ENCODE results near the gene INPP1. TPM values are rescaled to one million over a fixed set of nuclear protein-coding genes. Genes with fewer than 3 reads are reported as not detected.

INPP1 gene
- total RNA-seq, 1 experiment from 2014 or later = 23.2 TPM

- POLR2A ChIA-PET = no interaction called here
- H3K4me1 ChIP-seq = peaks cover 23% of the 10 kb centered on the region
- H3K27me3 ChIP-seq (replicated peaks; ENCODE audit: control insufficient read depth, insufficient read depth, low read length) = no peaks in the 10 kb centered on the region
- H3K27ac Mint-ChIP-seq (ENCODE audit: unreplicated experiment) = no peak overlapping the region
- no peak for DNase-seq
- no peak overlapping the region for H3K4me3 Mint-ChIP-seq (ENCODE audit: unreplicated experiment)
- no peaks in the 10 kb centered on the region for H3K36me3 Mint-ChIP-seq (ENCODE audit: insufficient read depth, unreplicated experiment)
- CTCF ChIA-PET = no interaction called here
- BruUV-seq (replicated peaks) = no TSS peak
- TF ChIP-seq, protein P1, sequence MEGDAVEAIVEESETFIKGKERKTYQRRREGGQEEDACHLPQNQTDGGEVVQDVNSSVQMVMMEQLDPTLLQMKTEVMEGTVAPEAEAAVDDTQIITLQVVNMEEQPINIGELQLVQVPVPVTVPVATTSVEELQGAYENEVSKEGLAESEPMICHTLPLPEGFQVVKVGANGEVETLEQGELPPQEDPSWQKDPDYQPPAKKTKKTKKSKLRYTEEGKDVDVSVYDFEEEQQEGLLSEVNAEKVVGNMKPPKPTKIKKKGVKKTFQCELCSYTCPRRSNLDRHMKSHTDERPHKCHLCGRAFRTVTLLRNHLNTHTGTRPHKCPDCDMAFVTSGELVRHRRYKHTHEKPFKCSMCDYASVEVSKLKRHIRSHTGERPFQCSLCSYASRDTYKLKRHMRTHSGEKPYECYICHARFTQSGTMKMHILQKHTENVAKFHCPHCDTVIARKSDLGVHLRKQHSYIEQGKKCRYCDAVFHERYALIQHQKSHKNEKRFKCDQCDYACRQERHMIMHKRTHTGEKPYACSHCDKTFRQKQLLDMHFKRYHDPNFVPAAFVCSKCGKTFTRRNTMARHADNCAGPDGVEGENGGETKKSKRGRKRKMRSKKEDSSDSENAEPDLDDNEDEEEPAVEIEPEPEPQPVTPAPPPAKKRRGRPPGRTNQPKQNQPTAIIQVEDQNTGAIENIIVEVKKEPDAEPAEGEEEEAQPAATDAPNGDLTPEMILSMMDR (IDR thresholded peaks at IDR 0.05; ENCODE audit: insufficient read depth in 1 of 2, low read depth in 1 of 2, low read length in 1 of 2, severe bottlenecking in 1 of 2, unreplicated experiment in 1 of 2) = no peak
- no peaks in the 10 kb centered on the region for H3K9me3 ChIP-seq
- no peak overlapping the region for H3K4me3 ChIP-seq (ENCODE audit: low read depth, low read length)
- no peaks in the 10 kb centered on the region for H3K27me3 Mint-ChIP-seq (ENCODE audit: insufficient read depth, unreplicated experiment)
- peaks cover 16% of the 10 kb centered on the region for H3K4me1 Mint-ChIP-seq (ENCODE audit: low read depth, unreplicated experiment)
- no peaks in the 10 kb centered on the region for H3K36me3 ChIP-seq (ENCODE audit: control insufficient read depth, insufficient read depth, low read length)
- intact Hi-C loops (cut with micrococcal nuclease; ENCODE audit: unreplicated experiment) = no loop called here
- H3K9me3 Mint-ChIP-seq (ENCODE audit: unreplicated experiment) = no peaks in the 10 kb centered on the region
These were observed 7.0 kb upstream of the INPP1 start for GRCh38 chr2:190336420-190336819.

GRCh38 chr2:190338453-190338852 is 4.9 kb upstream of the INPP1 start:
- Histone ChIP-seq H3K4me1 (peaks cover 23% of the 10 kb centered on the region), H3K9me3 (no peaks in the 10 kb centered on the region), H3K36me3 (ENCODE audit: control insufficient read depth, insufficient read depth, low read length) (no peaks in the 10 kb centered on the region), H3K4me3 (ENCODE audit: low read depth, low read length) (no peak overlapping the region), H3K27me3 (replicated peaks; ENCODE audit: control insufficient read depth, insufficient read depth, low read length) (no peaks in the 10 kb centered on the region)
- TF ChIP-seq, protein P1 (IDR thresholded peaks at IDR 0.05; ENCODE audit: insufficient read depth in 1 of 2, low read depth in 1 of 2, low read length in 1 of 2, severe bottlenecking in 1 of 2, unreplicated experiment in 1 of 2) = no peak
- no peaks in the 10 kb centered on the region for H3K27me3 Mint-ChIP-seq (ENCODE audit: insufficient read depth, unreplicated experiment)
- ChIA-PET CTCF (interaction anchor here (1.1 kb wide), 1 partner anchor 19 kb away, joined by 3 read pairs; the partner anchor contains the start of gene HIBCH), POLR2A (no interaction called here)
- no peaks in the 10 kb centered on the region for H3K9me3 Mint-ChIP-seq (ENCODE audit: unreplicated experiment)
- no TSS peak for BruUV-seq (replicated peaks)
- H3K27ac Mint-ChIP-seq (ENCODE audit: unreplicated experiment) = no peak overlapping the region
- H3K4me1 Mint-ChIP-seq (ENCODE audit: low read depth, unreplicated experiment) = peaks cover 16% of the 10 kb centered on the region
- no peak overlapping the region for H3K4me3 Mint-ChIP-seq (ENCODE audit: unreplicated experiment)
- H3K36me3 Mint-ChIP-seq (ENCODE audit: insufficient read depth, unreplicated experiment) = no peaks in the 10 kb centered on the region
- DNase-seq = no peak
- intact Hi-C loops (cut with micrococcal nuclease; ENCODE audit: unreplicated experiment) = no loop called here

DNA sequence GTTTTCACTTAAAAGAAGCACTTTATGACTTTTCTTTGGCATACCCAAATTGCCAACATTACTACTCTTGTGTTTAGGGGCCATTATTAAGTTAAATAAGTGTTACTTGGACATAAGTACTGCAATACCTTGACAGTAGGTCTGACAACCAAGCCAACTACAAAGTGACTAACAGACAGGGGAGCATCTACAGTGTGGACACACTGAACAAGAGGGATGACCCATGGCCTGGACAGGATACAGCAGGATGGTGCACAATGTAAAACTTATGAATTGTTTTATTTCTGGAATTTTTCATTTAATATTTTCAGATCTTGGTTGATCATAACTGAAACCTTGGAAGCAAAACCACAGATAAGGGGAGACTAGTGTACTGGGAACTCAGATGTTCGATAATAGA is 4.0 kb upstream of the INPP1 start:
- ChIA-PET POLR2A (no interaction called here), CTCF (no interaction called here)
- Histone ChIP-seq H3K27me3 (replicated peaks; ENCODE audit: control insufficient read depth, insufficient read depth, low read length) (no peaks in the 10 kb centered on the region), H3K9me3 (no peaks in the 10 kb centered on the region), H3K36me3 (ENCODE audit: control insufficient read depth, insufficient read depth, low read length) (no peaks in the 10 kb centered on the region), H3K4me3 (ENCODE audit: low read depth, low read length) (no peak overlapping the region), H3K4me1 (peaks cover 13% of the 10 kb centered on the region)
- no peaks in the 10 kb centered on the region for H3K27me3 Mint-ChIP-seq (ENCODE audit: insufficient read depth, unreplicated experiment)
- H3K36me3 Mint-ChIP-seq (ENCODE audit: insufficient read depth, unreplicated experiment) = peaks cover 6% of the 10 kb centered on the region
- BruUV-seq (replicated peaks) = no TSS peak
- intact Hi-C loops (cut with micrococcal nuclease; ENCODE audit: unreplicated experiment) = no loop called here
- no peak overlapping the region for H3K4me3 Mint-ChIP-seq (ENCODE audit: unreplicated experiment)
- H3K27ac Mint-ChIP-seq (ENCODE audit: unreplicated experiment) = no peak overlapping the region
- TF ChIP-seq, protein P1 (IDR thresholded peaks at IDR 0.05; ENCODE audit: insufficient read depth in 1 of 2, low read depth in 1 of 2, low read length in 1 of 2, severe bottlenecking in 1 of 2, unreplicated experiment in 1 of 2) = no peak
- peaks cover 15% of the 10 kb centered on the region for H3K4me1 Mint-ChIP-seq (ENCODE audit: low read depth, unreplicated experiment)
- no peak for DNase-seq
- H3K9me3 Mint-ChIP-seq (ENCODE audit: unreplicated experiment) = no peaks in the 10 kb centered on the region
